ENCODE measurements around the gene PTGES3. TPM values are rescaled to one million over a fixed set of nuclear protein-coding genes. Genes with fewer than 3 reads are reported as not detected.

Gene PTGES3
- total and polyA plus RNA-seq, 11 donors: 48.0 to 125 (median 103) TPM

DNA sequence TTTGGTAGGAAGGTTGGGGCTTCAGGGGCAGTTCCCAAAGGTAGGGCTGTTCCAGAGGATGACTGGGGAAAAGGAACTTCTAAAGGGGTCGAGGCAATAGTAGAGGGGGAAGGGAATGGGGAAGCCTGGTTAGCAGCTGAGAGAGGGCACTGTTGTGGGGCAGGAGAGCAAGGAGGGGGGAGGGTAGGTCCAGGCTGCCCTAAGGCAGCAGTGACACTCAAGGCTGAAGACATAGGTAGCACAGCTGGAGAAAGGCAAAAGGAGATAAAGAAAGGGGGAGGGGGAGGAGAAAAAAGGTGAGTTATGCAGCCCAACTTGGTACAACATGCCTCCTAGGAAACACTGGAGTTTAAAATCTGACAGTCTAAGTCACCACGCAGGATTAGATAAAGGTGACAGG lies 33.1 kb upstream of the PTGES3 start:
- Histone ChIP-seq H3K36me3 (peaks cover 0 to 52% (median 32%) of the 10 kb centered on the region in 9 donors), H3K27ac (peak overlapping the region in 7 of 12 donors; percentile 1 to 97 (median 59)), H3K4me3 (peak overlapping the region in 4 of 12 donors; percentile 10 to 89 (median 71)), H3K9me3 (no peaks in the 10 kb centered on the region), H3K27me3 (no peaks in the 10 kb centered on the region), H3K4me1 (peaks cover 9 to 83% (median 61%) of the 10 kb centered on the region in 12 donors)
- WGBS, 4 donors: 37 to 48% (median 46%) methylated on average over 2 of the region's 2 CpGs
- ATAC-seq: no peak
- no peak for DNase-seq
- TF ChIP-seq CTCF (IDR thresholded peaks at IDR 0.05) (no peak), POLR2A (IDR thresholded peaks at IDR 0.05) (no peak)
- intact Hi-C loops (cut with DNase I): loop anchor here in 8 of 10 donors (5.0 to 10.0 kb wide), 4 partner anchors 34 to 79 kb away; partner anchors contain the start of genes ATP5F1B (in 6 of the 8) and PTGES3 (in 4 of the 8)

- H3K36me3 ChIP-seq: peaks cover 0 to 57% (median 36%) of the 10 kb centered on the region in 9 donors
- intact Hi-C loops (cut with DNase I): loop anchor here in 8 of 10 donors (5.0 to 10.0 kb wide), 4 partner anchors 33 to 78 kb away; partner anchors contain the start of genes ATP5F1B (in 6 of the 8) and PTGES3 (in 4 of the 8)
- H3K4me1 ChIP-seq: peaks cover 9 to 84% (median 61%) of the 10 kb centered on the region in 12 donors
- DNase-seq (no peak), ATAC-seq (no peak)
- no peak overlapping the region for H3K4me3 ChIP-seq
- H3K9me3 ChIP-seq: no peaks in the 10 kb centered on the region
- 32 to 74% (median 71%) methylated on average over 1 of the region's 1 CpG for WGBS, 4 donors
- TF ChIP-seq CTCF (IDR thresholded peaks at IDR 0.05) (no peak), POLR2A (IDR thresholded peaks at IDR 0.05) (no peak)
- peak overlapping the region in 4 of 12 donors; percentile 37 to 97 (median 76) for H3K27ac ChIP-seq
- H3K27me3 ChIP-seq: no peaks in the 10 kb centered on the region
Observed at GRCh38 chr12:56720731-56721151, 32.7 kb upstream of the PTGES3 start.

DNA sequence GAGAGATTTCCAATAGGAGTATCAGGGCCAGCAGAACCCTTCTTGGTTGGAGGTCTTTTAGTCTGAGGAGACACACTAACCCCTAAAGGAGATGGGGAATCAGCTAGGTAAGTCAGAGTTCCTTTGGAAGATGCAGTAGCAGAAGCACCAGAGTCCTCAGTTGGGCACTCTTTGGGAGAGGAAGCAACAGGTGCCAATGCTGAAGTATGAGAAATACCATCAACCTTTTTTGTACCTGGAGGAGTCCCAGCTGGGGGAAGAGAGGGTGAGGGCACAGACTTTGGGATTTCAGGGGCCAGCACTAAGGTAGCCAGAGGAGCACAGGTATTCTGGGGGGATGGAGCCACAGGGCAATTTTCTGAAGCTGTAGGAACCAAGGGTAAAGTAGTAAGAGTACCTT lies 31.0 kb upstream of the PTGES3 start:
- Histone ChIP-seq H3K4me1 (peaks cover 9 to 84% (median 62%) of the 10 kb centered on the region in 12 donors), H3K4me3 (no peak overlapping the region), H3K27me3 (no peaks in the 10 kb centered on the region), H3K36me3 (peaks cover 0 to 69% (median 52%) of the 10 kb centered on the region in 9 donors), H3K27ac (peak overlapping the region in 1 of 12 donors; percentile 3), H3K9me3 (no peaks in the 10 kb centered on the region)
- ATAC-seq (no peak), DNase-seq (no peak)
- TF ChIP-seq CTCF (IDR thresholded peaks at IDR 0.05): no peak
- no peak for TF ChIP-seq POLR2A (IDR thresholded peaks at IDR 0.05)
- intact Hi-C loops (cut with DNase I): no loop called here

DNA sequence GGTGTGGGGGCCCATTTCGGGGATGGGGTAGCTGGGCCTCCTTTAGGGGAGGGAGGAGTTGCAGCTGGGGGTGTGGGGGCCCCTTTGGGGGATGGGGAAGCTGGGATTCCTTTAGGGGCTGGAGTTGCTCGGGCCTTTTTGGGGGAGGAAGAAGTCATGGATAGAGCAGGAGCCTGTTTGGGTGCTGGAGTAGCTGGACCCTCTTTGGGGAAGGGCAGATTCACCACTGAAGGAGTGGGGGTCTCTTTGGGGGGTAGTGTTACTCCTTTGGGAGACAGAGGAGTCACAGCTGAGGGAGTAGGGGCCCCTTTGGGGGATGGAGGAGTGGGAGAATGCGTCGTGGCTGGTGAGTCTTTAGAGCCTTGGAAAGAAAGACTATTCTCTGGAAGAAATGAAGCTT lies 30.6 kb upstream of the PTGES3 start:
- peak overlapping the region in 1 of 12 donors; percentile 3 for H3K27ac ChIP-seq
- H3K4me1 ChIP-seq: peaks cover 9 to 79% (median 57%) of the 10 kb centered on the region in 12 donors
- H3K9me3 ChIP-seq: no peaks in the 10 kb centered on the region
- no peak for TF ChIP-seq POLR2A (IDR thresholded peaks at IDR 0.05)
- TF ChIP-seq CTCF (IDR thresholded peaks at IDR 0.05): no peak
- intact Hi-C loops (cut with DNase I): no loop called here
- DNase-seq (no peak), ATAC-seq (no peak)
- H3K27me3 ChIP-seq: no peaks in the 10 kb centered on the region
- no peak overlapping the region for H3K4me3 ChIP-seq
- peaks cover 0 to 74% (median 56%) of the 10 kb centered on the region in 9 donors for H3K36me3 ChIP-seq
- WGBS, 4 donors: 69 to 76% (median 74%) methylated on average over 4 of the region's 4 CpGs
